Panc1 (cell line): ENCODE data around the gene RAB2B. TPM values are rescaled to one million over a fixed set of nuclear protein-coding genes. Genes with fewer than 3 reads are reported as not detected.

Experiments used
- ATAC-seq: fragments of 200-7000 bp; cut with Tn5 transposase; 2 replicates; pipeline ENCODE4 v1.9.1; 2020; ENCODE audit warnings: mild to moderate bottlenecking, moderate library complexity
- BruUV-seq: library from RNA; stranded (reverse); fragments of 400-500 nt; replicated peaks from 2 replicates; lab custom pipeline; 2021; lab: Mats Ljungman, UMichigan
- CTCF ChIA-PET: fragments of 300-600 bp; sonication (Branson Sonifier 250); formaldehyde crosslinking; loops from one replicate; lab custom pipeline; 2022; ENCODE audit warnings: antibody characterized with exemption; lab: Charles Lee
- POLR2A ChIA-PET: fragments of 300-600 bp; sonication (Branson Sonifier 250); formaldehyde crosslinking; loops from one replicate; lab custom pipeline; 2022; ENCODE audit warnings: antibody characterized with exemption; lab: Charles Lee
- DNase-seq: peaks from one replicate; pipeline ENCODE4 v3.0.0-alpha.2; 2010; ENCODE audit warnings: low read depth, low spot score
- H3K27ac ChIP-seq: 2 replicates; pipeline ENCODE4 v1.5.1; 2011; ENCODE audit warnings: mild to moderate bottlenecking, low read length, inconsistent platforms
- H3K27me3 ChIP-seq: fragments of 200-500 bp; sonication (Bioruptor generic); 2 replicates; pipeline ENCODE4 v1.6.0; 2014; ENCODE audit warnings: low read length, inconsistent platforms; ENCODE audit not compliant: control insufficient read depth, insufficient read depth
- H3K36me3 ChIP-seq: fragments of 200-500 bp; sonication (Bioruptor generic); 2 replicates; pipeline ENCODE4 v1.5.1; 2014; ENCODE audit warnings: inconsistent platforms, mild to moderate bottlenecking, low read length, moderate library complexity; ENCODE audit not compliant: control insufficient read depth, insufficient read depth
- H3K4me1 ChIP-seq: 2 replicates; pipeline ENCODE4 v1.5.1; 2011; ENCODE audit warnings: inconsistent platforms, mild to moderate bottlenecking, low read length, moderate library complexity; ENCODE audit not compliant: control insufficient read depth, insufficient read depth
- H3K4me3 ChIP-seq, 2 experiments: 2 replicates each; pipeline ENCODE4 v1.5.1; 2011 to 2012; ENCODE audit warnings: low read depth in 2 of 2, low read length in 2 of 2, mild to moderate bottlenecking in 2 of 2, inconsistent platforms in 1 of 2, moderate library complexity in 1 of 2
- H3K9me3 ChIP-seq: fragments of 200-500 bp; sonication (Bioruptor generic); 2 replicates; pipeline ENCODE4 v1.5.1; 2014; ENCODE audit warnings: low read depth, mild to moderate bottlenecking, inconsistent platforms, low read length, moderate library complexity; ENCODE audit not compliant: control insufficient read depth, insufficient read depth
- CTCF ChIP-seq: fragments of 450-650 bp; IDR thresholded peaks from 2 replicates; pipeline ENCODE4 v1.5.1; 2017; ENCODE audit warnings: mild to moderate bottlenecking
- POLR2AphosphoS5 ChIP-seq: IDR thresholded peaks from 2 replicates; pipeline ENCODE4 v1.6.1; 2012; ENCODE audit warnings: mild to moderate bottlenecking, low read depth, low read length, moderate library complexity
- REST ChIP-seq, 2 experiments: IDR thresholded peaks; 2 replicates each; pipeline ENCODE4 v1.6.1; 2011 to 2012; ENCODE audit warnings: low read depth in 2 of 2, control low read depth in 1 of 2, low read length in 1 of 2, mild to moderate bottlenecking in 1 of 2, moderate library complexity in 1 of 2; ENCODE audit not compliant: insufficient read depth in 1 of 2
- SIN3A ChIP-seq: IDR thresholded peaks from 2 replicates; pipeline ENCODE4 v1.6.1; 2012; ENCODE audit warnings: low read depth, mild to moderate bottlenecking, low read length, moderate library complexity, borderline replicate concordance; ENCODE audit not compliant: insufficient read depth
- TCF7L2 ChIP-seq: IDR thresholded peaks from 2 replicates; pipeline ENCODE4 v1.6.1; 2011; ENCODE audit warnings: mild to moderate bottlenecking, low read depth, low read length, inconsistent platforms
- in situ Hi-C: cut with HindIII; loops from 2 replicates; pipeline ENCODE4 v1.10.0; 2016; ENCODE audit warnings: low sequenced_read_pairs, low pct_unique_long_range_greater_than_20kb
- intact Hi-C: fragments of 100-400 bp; cut with micrococcal nuclease; formaldehyde crosslinking; loops from one replicate; pipeline ENCODE4 v1.10.0; 2022; ENCODE audit not compliant: unreplicated experiment
- total RNA-seq: library from RNA; stranded (reverse); gene quantifications from one replicate; pipeline ENCODE4 v1.2.1, GENCODE V29; 2021; ENCODE audit not compliant: unreplicated experiment

RAB2B gene
- total RNA-seq, 1 experiment from 2014 or later = 17.0 TPM

GRCh38 chr14:21467616-21468015 lies 9.1 kb downstream of the RAB2B start:
- no peak overlapping the region for H3K27ac ChIP-seq
- no peaks in the 10 kb centered on the region for H3K9me3 ChIP-seq
- ATAC-seq (no peak), DNase-seq (no peak)
- H3K36me3 ChIP-seq = no peaks in the 10 kb centered on the region; the same call in 1 of the 2 replicates
- no peak for TF ChIP-seq CTCF
- no peak for TF ChIP-seq POLR2AphosphoS5
- no peak for TF ChIP-seq REST (IDR thresholded peaks at IDR 0.05; ENCODE audit: insufficient read depth in 1 of 2, low read depth in 2 of 2, low read length in 1 of 2)
- no peak for TF ChIP-seq TCF7L2
- TF ChIP-seq SIN3A = no peak
- intact Hi-C loops = no loop called here
- in situ Hi-C loops = no loop called here
- no peaks in the 10 kb centered on the region for H3K4me1 ChIP-seq
- no TSS peak for BruUV-seq
- CTCF ChIA-PET = no interaction called here
- H3K4me3 ChIP-seq = no peak overlapping the region
- H3K27me3 ChIP-seq = no peaks in the 10 kb centered on the region
- POLR2A ChIA-PET = no interaction called here

GRCh38 chr14:21455912-21456667 lies 20.7 kb downstream of the RAB2B start, which contains the start of gene CHD8:
Gene CHD8 (minus strand): TSS chr14:21456123. CDS start chr14:21431643, 24,480 bp downstream.
- BruUV-seq = no TSS peak
- H3K27ac ChIP-seq = peak within 1 kb of the TSS; percentile 98
- peaks cover 4% of the 10 kb centered on the region; the same call in 1 of the 2 replicates for H3K4me1 ChIP-seq
- no peaks in the 10 kb centered on the region for H3K27me3 ChIP-seq
- peaks cover 3% of the 10 kb centered on the region; the same call in 1 of the 2 replicates for H3K36me3 ChIP-seq
- H3K9me3 ChIP-seq = no peaks in the 10 kb centered on the region
- ATAC-seq (peak; percentile 99), DNase-seq (peak; percentile 96)
- intact Hi-C loops = no loop called here
- no peak for TF ChIP-seq REST (IDR thresholded peaks at IDR 0.05; ENCODE audit: insufficient read depth in 1 of 2, low read depth in 2 of 2, low read length in 1 of 2)
- peak; percentile 73; the same call in 1 of the 2 replicates for TF ChIP-seq POLR2AphosphoS5
- TF ChIP-seq TCF7L2 = peak; percentile 46; the same call in 1 of the 2 replicates
- TF ChIP-seq CTCF = peak; percentile 78
- TF ChIP-seq SIN3A = no peak
- ChIA-PET CTCF (interaction anchor here (0.5 to 1.1 kb wide), 4 partner anchors 19 to 328 kb away, joined by 4 to 12 read pairs (median 8); no protein-coding TSS in a partner anchor), POLR2A (interaction anchor here (0.5 kb wide), 1 partner anchor 9 kb away, joined by 5 read pairs; no protein-coding TSS in a partner anchor)
- H3K4me3 ChIP-seq = peak within 1 kb of the TSS; percentile 77 to 96
- in situ Hi-C loops = no loop called here
